Measurements from ENCODE around the gene ADARB2. TPM values are rescaled to one million over a fixed set of nuclear protein-coding genes. Genes with fewer than 3 reads are reported as not detected.

ADARB2 gene
- total RNA-seq, 2 experiments from 2014 or later, result 1.3 to 1.4 TPM

DNA sequence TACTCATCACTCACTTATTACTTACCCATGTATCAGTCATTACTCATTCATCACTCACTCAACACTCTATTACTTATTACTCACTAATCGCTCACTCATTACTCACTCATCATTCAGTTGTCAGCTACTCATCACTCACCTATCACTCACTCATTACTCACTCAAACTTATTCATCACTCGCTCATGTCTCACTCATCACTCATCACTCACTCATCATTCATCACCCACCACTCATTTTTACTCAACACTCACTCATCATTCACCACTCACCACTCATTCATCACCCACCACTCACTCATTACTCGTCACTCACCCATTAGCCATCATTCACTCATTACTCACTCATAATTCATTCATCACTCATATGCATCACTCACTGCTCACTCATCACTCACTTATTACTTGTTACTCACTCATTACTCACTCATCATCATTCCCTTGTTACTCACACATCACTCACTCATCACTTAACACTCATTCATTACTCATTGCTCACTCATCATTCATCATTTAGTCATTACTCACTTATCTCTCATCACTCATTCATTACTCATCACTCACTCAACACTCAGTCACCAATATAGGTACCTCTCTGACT is 237.9 kb downstream of the ADARB2 start:
- H3K27me3 Mint-ChIP-seq (ENCODE audit: low read depth), result no peaks in the 10 kb centered on the region
- no peak overlapping the region for H3K4me3 Mint-ChIP-seq
- no peaks in the 10 kb centered on the region for H3K4me1 Mint-ChIP-seq (ENCODE audit: low read depth)
- no peak overlapping the region for H3K27ac Mint-ChIP-seq
- H3K9me3 Mint-ChIP-seq, result peaks cover 1% of the 10 kb centered on the region
- DNase-seq, result no peak
- H3K36me3 Mint-ChIP-seq (ENCODE audit: low read depth), result no peaks in the 10 kb centered on the region
- CTCF ChIA-PET, result no interaction called here
- intact Hi-C loops (cut with micrococcal nuclease), result loop anchor here (1.0 to 10.0 kb wide), 2 partner anchors 144 to 385 kb away; no protein-coding TSS in a partner anchor

DNA sequence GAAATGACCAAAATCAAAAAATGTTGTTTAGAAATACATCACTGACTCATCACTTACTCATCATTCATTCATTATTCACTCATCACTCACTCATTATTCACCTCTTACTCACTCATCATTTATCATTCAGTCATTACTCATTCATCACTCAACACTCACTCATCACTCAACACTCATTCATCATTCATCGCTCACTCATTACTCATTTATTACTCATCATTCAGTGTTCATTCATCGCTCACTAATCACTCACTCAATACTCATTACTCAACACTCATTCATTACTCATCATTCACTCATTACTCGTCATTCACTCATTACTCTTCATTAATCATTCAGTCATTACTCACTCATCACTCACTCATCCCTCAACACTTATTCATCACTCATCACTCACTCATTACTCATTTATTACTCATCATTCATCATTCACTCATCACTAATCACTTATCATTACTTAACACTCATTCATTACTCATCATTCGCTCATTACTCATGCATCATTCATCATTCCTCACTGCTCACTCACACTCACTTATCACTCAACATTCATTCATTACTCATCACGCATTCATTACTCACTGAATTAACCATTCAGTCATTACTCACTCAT is 238.5 kb downstream of the ADARB2 start:
- H3K36me3 Mint-ChIP-seq (ENCODE audit: low read depth), result no peaks in the 10 kb centered on the region
- peaks cover 1% of the 10 kb centered on the region for H3K9me3 Mint-ChIP-seq
- no peak for DNase-seq
- no peak overlapping the region for H3K27ac Mint-ChIP-seq
- H3K27me3 Mint-ChIP-seq (ENCODE audit: low read depth), result no peaks in the 10 kb centered on the region
- no peak overlapping the region for H3K4me3 Mint-ChIP-seq
- CTCF ChIA-PET, result no interaction called here
- intact Hi-C loops (cut with micrococcal nuclease), result loop anchor here (1.0 to 10.0 kb wide), 2 partner anchors 144 to 384 kb away; no protein-coding TSS in a partner anchor
- no peaks in the 10 kb centered on the region for H3K4me1 Mint-ChIP-seq (ENCODE audit: low read depth)

DNA sequence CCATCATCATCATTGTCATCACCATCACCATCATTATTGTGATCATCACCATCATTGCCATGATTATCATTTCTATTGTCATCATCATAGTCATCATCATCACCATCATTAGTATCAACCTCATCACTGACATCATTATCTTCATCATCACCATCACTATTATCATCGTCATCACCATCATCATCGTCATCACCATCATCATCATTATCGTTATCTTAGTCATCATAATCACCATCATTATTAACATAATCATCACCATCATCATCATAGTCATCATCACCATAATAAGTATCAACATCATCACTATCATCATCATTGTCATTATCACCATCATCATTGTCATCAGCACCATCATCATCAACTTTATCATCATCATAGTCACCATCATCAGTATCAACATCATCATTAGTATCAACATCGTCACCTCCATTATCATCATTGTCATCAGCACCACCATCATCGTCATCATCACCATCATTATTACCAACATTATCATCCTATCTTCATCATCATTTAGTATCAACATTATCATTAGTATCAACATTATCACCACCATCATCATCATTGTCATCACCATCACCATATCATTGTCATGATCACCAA is 241.3 kb downstream of the ADARB2 start:
- Mint-ChIP-seq H3K36me3 (ENCODE audit: low read depth) (no peaks in the 10 kb centered on the region), H3K4me3 (no peak overlapping the region), H3K27ac (no peak overlapping the region), H3K27me3 (ENCODE audit: low read depth) (no peaks in the 10 kb centered on the region), H3K4me1 (ENCODE audit: low read depth) (no peaks in the 10 kb centered on the region), H3K9me3 (peaks cover 1% of the 10 kb centered on the region)
- DNase-seq, result no peak
- CTCF ChIA-PET, result no interaction called here
- intact Hi-C loops (cut with micrococcal nuclease), result loop anchor here (10.0 kb wide), 1 partner anchor 381 kb away; no protein-coding TSS in a partner anchor

GRCh38 chr10:1492641-1493040 is 244.7 kb downstream of the ADARB2 start:
- Mint-ChIP-seq H3K36me3 (ENCODE audit: low read depth) (no peaks in the 10 kb centered on the region), H3K4me3 (no peak overlapping the region), H3K27me3 (ENCODE audit: low read depth) (no peaks in the 10 kb centered on the region), H3K4me1 (ENCODE audit: low read depth) (no peaks in the 10 kb centered on the region), H3K27ac (no peak overlapping the region), H3K9me3 (peaks cover under 1% of the 10 kb centered on the region)
- intact Hi-C loops (cut with micrococcal nuclease), result loop anchor here (10.0 kb wide), 1 partner anchor 378 kb away; no protein-coding TSS in a partner anchor
- CTCF ChIA-PET, result no interaction called here
- DNase-seq, result no peak

DNA sequence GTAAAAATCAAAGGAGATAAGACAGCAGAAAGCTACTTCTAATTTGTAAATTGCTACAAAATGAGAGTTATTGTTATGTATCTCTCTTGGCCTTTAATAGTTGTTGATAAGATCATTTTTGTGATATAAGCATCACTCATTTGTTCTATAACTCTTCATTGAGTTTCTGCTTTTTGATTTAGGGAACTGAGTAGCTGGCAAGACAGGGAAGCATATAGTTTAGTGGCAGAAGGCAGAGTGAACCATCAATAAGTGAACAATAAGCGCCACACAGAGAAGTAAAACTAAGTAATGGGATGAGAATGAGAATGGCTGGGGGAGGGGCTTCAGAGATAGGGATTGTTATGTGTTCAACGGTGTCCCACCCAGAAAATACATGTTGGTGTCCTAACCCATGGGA is 245.4 kb downstream of the ADARB2 start:
- Mint-ChIP-seq H3K4me3 (no peak overlapping the region), H3K9me3 (no peaks in the 10 kb centered on the region), H3K36me3 (ENCODE audit: low read depth) (no peaks in the 10 kb centered on the region), H3K27me3 (ENCODE audit: low read depth) (no peaks in the 10 kb centered on the region), H3K27ac (no peak overlapping the region), H3K4me1 (ENCODE audit: low read depth) (no peaks in the 10 kb centered on the region)
- no peak for DNase-seq
- intact Hi-C loops (cut with micrococcal nuclease), result loop anchor here (10.0 kb wide), 1 partner anchor 377 kb away; no protein-coding TSS in a partner anchor
- CTCF ChIA-PET, result no interaction called here

DNA sequence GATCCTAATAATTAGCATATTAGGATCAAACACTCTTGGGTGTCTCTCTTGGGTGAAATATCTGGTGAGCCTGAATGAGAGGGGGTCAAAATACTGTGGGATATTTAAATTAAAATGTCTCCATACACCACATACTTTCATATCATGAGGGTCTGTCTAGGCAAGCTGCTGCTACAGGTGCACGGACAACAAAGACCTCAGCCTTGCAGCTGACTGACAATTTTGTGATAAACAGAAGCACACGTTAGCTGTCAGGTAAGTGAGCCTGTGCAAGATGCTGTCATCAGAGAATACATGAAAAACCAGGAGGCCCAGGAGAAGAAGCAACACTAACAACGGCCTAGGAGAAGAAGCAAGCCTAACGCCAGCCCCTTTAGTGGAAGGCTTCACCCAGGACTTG is 247.5 kb downstream of the ADARB2 start:
- no peaks in the 10 kb centered on the region for H3K4me1 Mint-ChIP-seq (ENCODE audit: low read depth)
- H3K27me3 Mint-ChIP-seq (ENCODE audit: low read depth), result no peaks in the 10 kb centered on the region
- H3K4me3 Mint-ChIP-seq, result no peak overlapping the region
- no peak for DNase-seq
- CTCF ChIA-PET, result no interaction called here
- no peaks in the 10 kb centered on the region for H3K36me3 Mint-ChIP-seq (ENCODE audit: low read depth)
- intact Hi-C loops (cut with micrococcal nuclease), result loop anchor here (10.0 kb wide), 1 partner anchor 375 kb away; no protein-coding TSS in a partner anchor
- H3K27ac Mint-ChIP-seq, result no peak overlapping the region
- no peaks in the 10 kb centered on the region for H3K9me3 Mint-ChIP-seq

DNA sequence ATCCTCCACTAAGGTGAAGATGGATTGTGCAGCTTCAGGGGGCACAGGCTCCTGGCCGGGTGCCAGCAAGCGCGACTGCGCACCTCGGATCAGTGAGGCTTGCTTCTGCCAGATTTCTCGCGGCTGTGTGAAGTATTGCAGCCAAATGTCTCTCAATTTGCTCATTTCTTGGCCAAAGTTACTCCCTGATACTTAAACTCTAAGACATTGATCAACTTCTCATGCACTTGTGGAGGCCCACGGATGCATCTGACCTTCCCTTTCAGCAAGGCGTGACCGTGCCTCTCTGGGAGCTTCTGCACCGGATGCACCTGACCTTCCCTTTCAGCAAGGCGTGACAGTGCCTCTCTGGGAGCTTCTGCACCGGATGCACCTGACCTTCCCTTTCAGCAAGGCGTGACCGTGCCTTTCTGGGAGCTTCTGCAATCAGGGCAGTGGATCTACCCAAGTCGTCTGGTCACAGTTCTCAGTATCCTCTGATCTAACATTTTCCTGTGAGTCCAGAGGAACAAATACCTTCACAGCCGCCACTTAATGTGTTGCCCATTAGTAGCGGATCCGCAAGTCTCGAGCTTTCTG is 248.3 kb downstream of the ADARB2 start:
- Mint-ChIP-seq H3K36me3 (ENCODE audit: low read depth) (no peaks in the 10 kb centered on the region), H3K4me3 (no peak overlapping the region), H3K4me1 (ENCODE audit: low read depth) (no peaks in the 10 kb centered on the region), H3K9me3 (no peaks in the 10 kb centered on the region), H3K27me3 (ENCODE audit: low read depth) (no peaks in the 10 kb centered on the region), H3K27ac (no peak overlapping the region)
- intact Hi-C loops (cut with micrococcal nuclease), result no loop called here
- no peak for DNase-seq
- CTCF ChIA-PET, result no interaction called here

GRCh38 chr10:1486841-1487687 is 250.3 kb downstream of the ADARB2 start:
- H3K27ac Mint-ChIP-seq, result no peak overlapping the region
- no peaks in the 10 kb centered on the region for H3K36me3 Mint-ChIP-seq (ENCODE audit: low read depth)
- no peaks in the 10 kb centered on the region for H3K4me1 Mint-ChIP-seq (ENCODE audit: low read depth)
- no peaks in the 10 kb centered on the region for H3K27me3 Mint-ChIP-seq (ENCODE audit: low read depth)
- no peaks in the 10 kb centered on the region for H3K9me3 Mint-ChIP-seq
- intact Hi-C loops (cut with micrococcal nuclease), result no loop called here
- no peak overlapping the region for H3K4me3 Mint-ChIP-seq
- no peak for DNase-seq
- CTCF ChIA-PET, result no interaction called here

DNA sequence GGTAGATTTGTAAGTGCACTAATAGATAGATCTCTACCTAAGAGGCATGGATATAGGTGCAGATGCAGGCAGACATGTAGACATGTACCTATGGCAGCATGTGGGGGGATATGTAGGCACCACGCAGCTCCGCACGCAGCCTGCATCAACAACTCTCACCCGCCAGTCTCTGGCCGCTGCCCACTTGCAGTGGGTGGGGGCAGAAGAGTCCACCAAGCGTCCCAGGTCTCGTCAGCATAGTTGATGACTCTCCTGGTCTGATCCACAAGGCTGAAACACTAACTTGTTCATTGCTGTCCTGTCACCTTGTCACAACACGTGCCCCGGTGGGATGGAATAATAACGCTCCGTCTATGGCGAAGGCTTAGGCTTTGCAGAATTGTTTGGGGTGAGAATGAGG is 252.0 kb downstream of the ADARB2 start:
- Mint-ChIP-seq H3K27me3 (ENCODE audit: low read depth) (peaks cover 2% of the 10 kb centered on the region), H3K27ac (no peak overlapping the region), H3K36me3 (ENCODE audit: low read depth) (no peaks in the 10 kb centered on the region), H3K9me3 (no peaks in the 10 kb centered on the region), H3K4me3 (no peak overlapping the region), H3K4me1 (ENCODE audit: low read depth) (no peaks in the 10 kb centered on the region)
- CTCF ChIA-PET, result interaction anchor here (0.6 kb wide), 1 partner anchor 290 kb away, joined by 4 read pairs; no protein-coding TSS in a partner anchor
- intact Hi-C loops (cut with micrococcal nuclease), result no loop called here
- DNase-seq, result no peak

DNA sequence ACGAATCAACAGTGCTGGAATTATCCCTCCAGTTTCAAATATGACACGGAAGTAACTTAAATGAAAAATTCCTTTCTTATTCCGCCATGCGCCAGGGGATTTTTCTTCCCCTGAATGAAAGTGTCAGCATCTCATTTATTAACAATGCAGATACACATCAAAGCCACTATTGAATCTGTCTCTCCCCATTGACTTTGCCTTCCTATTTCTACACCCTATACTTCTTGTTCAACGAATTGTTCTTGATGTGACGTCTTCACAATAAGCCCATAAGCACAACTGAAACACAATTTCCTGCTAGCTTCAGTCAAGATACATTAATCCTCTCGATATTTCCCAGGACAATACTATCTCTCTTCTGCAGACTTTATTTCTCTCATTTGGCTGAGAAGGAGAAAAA is 253.5 kb downstream of the ADARB2 start:
- no peaks in the 10 kb centered on the region for H3K4me1 Mint-ChIP-seq (ENCODE audit: low read depth)
- intact Hi-C loops (cut with micrococcal nuclease), result no loop called here
- CTCF ChIA-PET, result interaction anchor here (0.6 kb wide), 1 partner anchor 316 kb away, joined by 3 read pairs; no protein-coding TSS in a partner anchor
- no peak overlapping the region for H3K4me3 Mint-ChIP-seq
- no peak for DNase-seq
- H3K27ac Mint-ChIP-seq, result no peak overlapping the region
- H3K9me3 Mint-ChIP-seq, result no peaks in the 10 kb centered on the region
- peaks cover 2% of the 10 kb centered on the region for H3K27me3 Mint-ChIP-seq (ENCODE audit: low read depth)
- no peaks in the 10 kb centered on the region for H3K36me3 Mint-ChIP-seq (ENCODE audit: low read depth)

DNA sequence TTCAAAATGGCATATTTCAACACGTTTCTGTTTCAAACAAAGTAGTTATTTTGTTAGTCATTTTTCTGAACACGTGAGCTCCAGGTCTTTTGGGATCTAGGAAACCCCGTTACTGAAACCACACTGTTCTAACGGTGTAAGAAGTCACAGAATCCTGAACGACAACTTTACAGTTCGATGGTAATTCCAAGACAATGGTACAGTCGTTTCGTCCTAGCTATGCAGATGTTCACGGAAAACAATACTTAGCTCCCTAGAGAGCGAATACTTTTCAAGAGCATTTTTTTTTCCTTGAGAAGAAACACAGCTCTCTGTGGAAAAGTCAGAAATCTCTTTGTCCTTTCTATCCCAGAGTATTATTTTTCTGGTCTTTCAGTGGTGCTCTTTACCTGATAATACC is 254.1 kb downstream of the ADARB2 start:
- Mint-ChIP-seq H3K36me3 (ENCODE audit: low read depth) (no peaks in the 10 kb centered on the region), H3K4me3 (no peak overlapping the region), H3K27ac (no peak overlapping the region), H3K9me3 (no peaks in the 10 kb centered on the region), H3K27me3 (ENCODE audit: low read depth) (peaks cover 2% of the 10 kb centered on the region), H3K4me1 (ENCODE audit: low read depth) (no peaks in the 10 kb centered on the region)
- no peak for DNase-seq
- intact Hi-C loops (cut with micrococcal nuclease), result no loop called here
- CTCF ChIA-PET, result interaction anchor here (0.7 kb wide), 1 partner anchor 71 kb away, joined by 3 read pairs; no protein-coding TSS in a partner anchor

- CTCF ChIA-PET, result no interaction called here
- DNase-seq, result no peak
- H3K36me3 Mint-ChIP-seq (ENCODE audit: low read depth), result no peaks in the 10 kb centered on the region
- H3K9me3 Mint-ChIP-seq, result no peaks in the 10 kb centered on the region
- peaks cover 6% of the 10 kb centered on the region for H3K27me3 Mint-ChIP-seq (ENCODE audit: low read depth)
- no peak overlapping the region for H3K4me3 Mint-ChIP-seq
- no peaks in the 10 kb centered on the region for H3K4me1 Mint-ChIP-seq (ENCODE audit: low read depth)
- no peak overlapping the region for H3K27ac Mint-ChIP-seq
- intact Hi-C loops (cut with micrococcal nuclease), result no loop called here
Measured at GRCh38 chr10:1477578-1477977, 259.7 kb downstream of the ADARB2 start.

All from activated naive CD4-positive, alpha-beta T cell treated with anti-CD3 and anti-CD28 coated beads for 36 hours (primary cell).